ENCODE data around the gene IRF6.

DNA sequence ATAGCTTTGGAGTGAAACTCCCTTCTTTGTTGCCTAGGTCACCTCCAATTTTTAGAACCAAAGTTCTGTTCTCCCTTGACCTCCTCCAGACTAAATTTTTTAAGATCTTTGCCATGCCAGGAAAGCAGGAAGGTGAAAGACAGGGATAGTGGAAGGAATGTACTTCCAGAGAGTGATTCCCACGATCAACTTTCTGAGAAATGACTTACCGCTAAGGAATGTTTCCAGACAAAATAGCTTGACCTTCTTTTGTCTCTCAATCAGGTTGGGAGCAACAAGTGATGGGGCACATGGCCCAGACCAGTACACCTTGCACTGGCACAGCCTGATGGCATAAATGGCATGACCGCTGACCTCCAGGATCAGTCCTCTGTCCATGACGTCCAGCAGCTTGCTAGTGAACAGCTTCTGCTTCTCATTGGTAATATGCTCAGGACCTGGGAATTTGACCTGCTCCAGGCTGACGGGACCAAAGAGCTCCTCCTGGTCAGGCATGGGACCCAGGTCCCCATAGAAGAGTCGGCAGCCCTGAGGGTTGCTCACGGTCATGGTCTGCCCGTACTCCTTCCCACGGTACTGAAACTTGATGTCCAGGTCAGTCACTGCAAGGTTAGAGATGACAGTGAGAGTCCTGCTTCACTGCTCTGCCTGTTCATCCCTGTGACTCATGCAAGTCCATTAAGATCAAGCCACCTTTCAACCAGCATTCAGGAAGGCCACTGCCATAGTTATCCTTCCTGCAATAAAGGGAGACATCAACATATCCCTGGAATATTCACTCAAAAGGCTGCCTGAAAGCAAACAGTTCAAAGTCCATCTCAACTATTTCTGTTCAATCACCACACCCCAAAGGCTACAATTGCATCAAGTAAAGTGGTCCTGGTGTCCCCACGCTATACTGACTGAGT, 15.4 kb downstream of the IRF6 start:
- TF ChIP-seq, protein P1, sequence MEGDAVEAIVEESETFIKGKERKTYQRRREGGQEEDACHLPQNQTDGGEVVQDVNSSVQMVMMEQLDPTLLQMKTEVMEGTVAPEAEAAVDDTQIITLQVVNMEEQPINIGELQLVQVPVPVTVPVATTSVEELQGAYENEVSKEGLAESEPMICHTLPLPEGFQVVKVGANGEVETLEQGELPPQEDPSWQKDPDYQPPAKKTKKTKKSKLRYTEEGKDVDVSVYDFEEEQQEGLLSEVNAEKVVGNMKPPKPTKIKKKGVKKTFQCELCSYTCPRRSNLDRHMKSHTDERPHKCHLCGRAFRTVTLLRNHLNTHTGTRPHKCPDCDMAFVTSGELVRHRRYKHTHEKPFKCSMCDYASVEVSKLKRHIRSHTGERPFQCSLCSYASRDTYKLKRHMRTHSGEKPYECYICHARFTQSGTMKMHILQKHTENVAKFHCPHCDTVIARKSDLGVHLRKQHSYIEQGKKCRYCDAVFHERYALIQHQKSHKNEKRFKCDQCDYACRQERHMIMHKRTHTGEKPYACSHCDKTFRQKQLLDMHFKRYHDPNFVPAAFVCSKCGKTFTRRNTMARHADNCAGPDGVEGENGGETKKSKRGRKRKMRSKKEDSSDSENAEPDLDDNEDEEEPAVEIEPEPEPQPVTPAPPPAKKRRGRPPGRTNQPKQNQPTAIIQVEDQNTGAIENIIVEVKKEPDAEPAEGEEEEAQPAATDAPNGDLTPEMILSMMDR (IDR thresholded peaks at IDR 0.05) = no peak
- TF ChIP-seq RAD21 (IDR thresholded peaks at IDR 0.05; ENCODE audit: low read length) = no peak
- TF ChIP-seq, protein P2, sequence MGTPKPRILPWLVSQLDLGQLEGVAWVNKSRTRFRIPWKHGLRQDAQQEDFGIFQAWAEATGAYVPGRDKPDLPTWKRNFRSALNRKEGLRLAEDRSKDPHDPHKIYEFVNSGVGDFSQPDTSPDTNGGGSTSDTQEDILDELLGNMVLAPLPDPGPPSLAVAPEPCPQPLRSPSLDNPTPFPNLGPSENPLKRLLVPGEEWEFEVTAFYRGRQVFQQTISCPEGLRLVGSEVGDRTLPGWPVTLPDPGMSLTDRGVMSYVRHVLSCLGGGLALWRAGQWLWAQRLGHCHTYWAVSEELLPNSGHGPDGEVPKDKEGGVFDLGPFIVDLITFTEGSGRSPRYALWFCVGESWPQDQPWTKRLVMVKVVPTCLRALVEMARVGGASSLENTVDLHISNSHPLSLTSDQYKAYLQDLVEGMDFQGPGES (IDR thresholded peaks at IDR 0.05; ENCODE audit: low read depth, low read length) = no peak
- no peak for TF ChIP-seq CHD2 (IDR thresholded peaks at IDR 0.05; ENCODE audit: low read length, partially characterized antibody)
- TF ChIP-seq GABPA (IDR thresholded peaks at IDR 0.05; ENCODE audit: low read depth) = no peak
- TF ChIP-seq SIN3A (IDR thresholded peaks at IDR 0.05; ENCODE audit: borderline replicate concordance, low read depth, low read length) = no peak
- TF ChIP-seq NFIC (IDR thresholded peaks at IDR 0.05; ENCODE audit: borderline replicate concordance) = no peak
- TF ChIP-seq, protein P3, sequence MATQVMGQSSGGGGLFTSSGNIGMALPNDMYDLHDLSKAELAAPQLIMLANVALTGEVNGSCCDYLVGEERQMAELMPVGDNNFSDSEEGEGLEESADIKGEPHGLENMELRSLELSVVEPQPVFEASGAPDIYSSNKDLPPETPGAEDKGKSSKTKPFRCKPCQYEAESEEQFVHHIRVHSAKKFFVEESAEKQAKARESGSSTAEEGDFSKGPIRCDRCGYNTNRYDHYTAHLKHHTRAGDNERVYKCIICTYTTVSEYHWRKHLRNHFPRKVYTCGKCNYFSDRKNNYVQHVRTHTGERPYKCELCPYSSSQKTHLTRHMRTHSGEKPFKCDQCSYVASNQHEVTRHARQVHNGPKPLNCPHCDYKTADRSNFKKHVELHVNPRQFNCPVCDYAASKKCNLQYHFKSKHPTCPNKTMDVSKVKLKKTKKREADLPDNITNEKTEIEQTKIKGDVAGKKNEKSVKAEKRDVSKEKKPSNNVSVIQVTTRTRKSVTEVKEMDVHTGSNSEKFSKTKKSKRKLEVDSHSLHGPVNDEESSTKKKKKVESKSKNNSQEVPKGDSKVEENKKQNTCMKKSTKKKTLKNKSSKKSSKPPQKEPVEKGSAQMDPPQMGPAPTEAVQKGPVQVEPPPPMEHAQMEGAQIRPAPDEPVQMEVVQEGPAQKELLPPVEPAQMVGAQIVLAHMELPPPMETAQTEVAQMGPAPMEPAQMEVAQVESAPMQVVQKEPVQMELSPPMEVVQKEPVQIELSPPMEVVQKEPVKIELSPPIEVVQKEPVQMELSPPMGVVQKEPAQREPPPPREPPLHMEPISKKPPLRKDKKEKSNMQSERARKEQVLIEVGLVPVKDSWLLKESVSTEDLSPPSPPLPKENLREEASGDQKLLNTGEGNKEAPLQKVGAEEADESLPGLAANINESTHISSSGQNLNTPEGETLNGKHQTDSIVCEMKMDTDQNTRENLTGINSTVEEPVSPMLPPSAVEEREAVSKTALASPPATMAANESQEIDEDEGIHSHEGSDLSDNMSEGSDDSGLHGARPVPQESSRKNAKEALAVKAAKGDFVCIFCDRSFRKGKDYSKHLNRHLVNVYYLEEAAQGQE (IDR thresholded peaks at IDR 0.05; ENCODE audit: low read depth, low read length) = no peak
- TF ChIP-seq, protein P4, sequence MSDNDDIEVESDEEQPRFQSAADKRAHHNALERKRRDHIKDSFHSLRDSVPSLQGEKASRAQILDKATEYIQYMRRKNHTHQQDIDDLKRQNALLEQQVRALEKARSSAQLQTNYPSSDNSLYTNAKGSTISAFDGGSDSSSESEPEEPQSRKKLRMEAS (IDR thresholded peaks at IDR 0.05; ENCODE audit: low read depth) = no peak
